Prostate gland (tissue), 2 donors: ENCODE measurements around the gene ZNF394.

Experiments
- POLR2A ChIP-seq: fragments of 450-650 bp; IDR thresholded peaks from one replicate; pipeline ENCODE4 v1.6.1; 2016; ENCODE audit warnings: antibody characterized with exemption, mild to moderate bottlenecking
- TF ChIP-seq, protein P1 (sequence below), 4 experiments: fragments of 200-600 bp in 2 of 4; fragments of 450-650 bp in 2 of 4; sonication (generic) in 2 of 4; IDR thresholded peaks; 1 replicate in 3 of 4; 2 replicates in 1 of 4; pipeline ENCODE4 v1.5.1; 2016 to 2019; ENCODE audit warnings: antibody characterized with exemption in 4 of 4, mild to moderate bottlenecking in 2 of 4, moderate library complexity in 2 of 4

- TF ChIP-seq POLR2A, result no peak
- TF ChIP-seq, protein P1, sequence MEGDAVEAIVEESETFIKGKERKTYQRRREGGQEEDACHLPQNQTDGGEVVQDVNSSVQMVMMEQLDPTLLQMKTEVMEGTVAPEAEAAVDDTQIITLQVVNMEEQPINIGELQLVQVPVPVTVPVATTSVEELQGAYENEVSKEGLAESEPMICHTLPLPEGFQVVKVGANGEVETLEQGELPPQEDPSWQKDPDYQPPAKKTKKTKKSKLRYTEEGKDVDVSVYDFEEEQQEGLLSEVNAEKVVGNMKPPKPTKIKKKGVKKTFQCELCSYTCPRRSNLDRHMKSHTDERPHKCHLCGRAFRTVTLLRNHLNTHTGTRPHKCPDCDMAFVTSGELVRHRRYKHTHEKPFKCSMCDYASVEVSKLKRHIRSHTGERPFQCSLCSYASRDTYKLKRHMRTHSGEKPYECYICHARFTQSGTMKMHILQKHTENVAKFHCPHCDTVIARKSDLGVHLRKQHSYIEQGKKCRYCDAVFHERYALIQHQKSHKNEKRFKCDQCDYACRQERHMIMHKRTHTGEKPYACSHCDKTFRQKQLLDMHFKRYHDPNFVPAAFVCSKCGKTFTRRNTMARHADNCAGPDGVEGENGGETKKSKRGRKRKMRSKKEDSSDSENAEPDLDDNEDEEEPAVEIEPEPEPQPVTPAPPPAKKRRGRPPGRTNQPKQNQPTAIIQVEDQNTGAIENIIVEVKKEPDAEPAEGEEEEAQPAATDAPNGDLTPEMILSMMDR (IDR thresholded peaks at IDR 0.05), result no peak
Observed at GRCh38 chr7:99499371-99499720, 735 bp downstream of the ZNF394 start.
